ENCODE results near the gene BCL7C. TPM values are rescaled to one million over a fixed set of nuclear protein-coding genes. Genes with fewer than 3 reads are reported as not detected.

BCL7C gene
- total and polyA plus RNA-seq, 8 donors, result 12.2 to 58.2 (median 30.6) TPM

GRCh38 chr16:30926937-30927788 lies 33.3 kb upstream of the BCL7C start:
- DNase-seq, result peak in 1 of 2 donors; percentile 28
- peaks cover 11 to 41% (median 28%) of the 10 kb centered on the region in 4 donors for H3K4me1 ChIP-seq
- H3K36me3 ChIP-seq, result peaks cover 10 to 67% (median 63%) of the 10 kb centered on the region in 4 donors
- WGBS, 5 donors, result 87 to 93% (median 90%) methylated on average over 17 to 22 of the region's 22 CpGs
- intact Hi-C loops (cut with DNase I; ENCODE audit: low total_unique reads), result no loop called here
- TF ChIP-seq EP300 (IDR thresholded peaks at IDR 0.05), result no peak
- TF ChIP-seq CTCF (IDR thresholded peaks at IDR 0.05), result no peak
- no peak for TF ChIP-seq POLR2A (IDR thresholded peaks at IDR 0.05)
- no peak for TF ChIP-seq POLR2AphosphoS5 (IDR thresholded peaks at IDR 0.05)
- H3K27ac ChIP-seq, result peak overlapping the region in 2 of 5 donors; percentile 18 to 31
- H3K27me3 ChIP-seq, result no peaks in the 10 kb centered on the region
- no peaks in the 10 kb centered on the region for H3K9me3 ChIP-seq
- H3K4me3 ChIP-seq, result no peak overlapping the region

DNA sequence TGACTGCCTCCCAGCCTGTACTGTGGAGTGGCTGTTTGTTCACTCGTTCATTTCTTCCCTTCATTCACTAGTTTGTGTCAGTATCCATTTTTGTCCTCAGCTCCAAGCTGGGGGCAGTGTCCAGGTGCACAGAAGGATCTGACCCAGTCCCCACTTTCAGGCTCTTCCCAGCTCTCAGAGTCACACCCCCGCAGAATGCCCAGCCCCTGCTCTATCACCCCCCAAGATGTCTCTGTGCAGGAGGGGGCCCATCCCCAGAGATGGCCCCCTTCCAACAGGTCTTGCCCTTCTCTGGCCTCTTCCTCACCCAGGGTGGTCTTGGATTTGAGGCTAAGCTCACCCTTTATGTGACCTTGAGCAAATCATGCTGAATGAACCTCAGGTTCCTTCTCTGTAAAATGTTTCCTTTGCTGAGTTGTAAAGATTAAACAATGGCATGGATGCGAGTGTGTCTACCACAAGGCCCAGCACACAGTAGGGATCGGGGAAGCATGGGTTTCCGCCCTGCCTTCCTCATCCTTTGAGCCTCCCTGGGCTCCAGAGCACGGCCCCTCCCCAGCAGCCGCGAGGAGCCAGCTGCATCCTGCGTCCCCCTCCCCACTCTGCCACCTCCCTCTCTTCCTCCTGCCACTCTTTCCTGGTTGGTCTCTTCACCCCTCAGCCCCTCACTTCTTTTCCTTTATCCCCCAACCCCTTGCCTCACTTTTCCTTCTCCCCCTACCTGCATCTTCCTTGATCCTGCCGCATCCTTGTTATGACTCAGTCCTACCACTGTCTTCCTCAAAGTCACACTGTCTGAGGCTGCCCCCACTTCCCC lies 32.3 kb upstream of the BCL7C start:
- Histone ChIP-seq H3K36me3 (peaks cover 8 to 58% (median 54%) of the 10 kb centered on the region in 4 donors), H3K4me3 (no peak overlapping the region), H3K4me1 (peaks cover 18 to 50% (median 36%) of the 10 kb centered on the region in 4 donors), H3K27ac (no peak overlapping the region), H3K27me3 (no peaks in the 10 kb centered on the region), H3K9me3 (no peaks in the 10 kb centered on the region)
- no peak for DNase-seq
- 70 to 78% (median 72%) methylated on average over 10 of the region's 10 CpGs for WGBS, 5 donors
- intact Hi-C loops (cut with DNase I; ENCODE audit: low total_unique reads), result no loop called here
- TF ChIP-seq POLR2A (IDR thresholded peaks at IDR 0.05) (no peak), POLR2AphosphoS5 (IDR thresholded peaks at IDR 0.05) (no peak), EP300 (IDR thresholded peaks at IDR 0.05) (no peak), CTCF (IDR thresholded peaks at IDR 0.05) (no peak)

DNA sequence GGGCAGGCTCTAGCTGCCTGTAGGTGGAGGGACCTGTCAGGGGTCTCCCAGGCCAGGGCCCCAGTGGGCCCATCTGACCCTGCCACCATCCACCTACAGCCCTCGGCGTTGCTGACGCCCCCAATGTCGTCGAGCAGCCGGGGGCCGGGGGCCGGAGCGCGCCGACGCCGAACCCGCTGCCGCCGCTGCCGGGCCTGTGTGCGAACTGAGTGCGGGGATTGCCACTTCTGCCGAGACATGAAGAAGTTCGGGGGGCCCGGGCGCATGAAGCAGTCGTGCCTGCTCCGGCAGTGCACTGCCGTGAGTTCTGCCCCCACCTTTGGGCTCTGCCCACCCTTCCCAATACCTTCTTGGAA lies 31.7 kb upstream of the BCL7C start:
- Histone ChIP-seq H3K27me3 (no peaks in the 10 kb centered on the region), H3K9me3 (no peaks in the 10 kb centered on the region), H3K4me3 (no peak overlapping the region), H3K27ac (no peak overlapping the region), H3K4me1 (peaks cover 18 to 52% (median 37%) of the 10 kb centered on the region in 4 donors), H3K36me3 (peaks cover 6 to 52% (median 48%) of the 10 kb centered on the region in 4 donors)
- DNase-seq, result no peak
- intact Hi-C loops (cut with DNase I; ENCODE audit: low total_unique reads), result no loop called here
- WGBS, 5 donors, result 92 to 96% (median 94%) methylated on average over 22 to 26 of the region's 26 CpGs
- TF ChIP-seq POLR2AphosphoS5 (IDR thresholded peaks at IDR 0.05) (no peak), CTCF (IDR thresholded peaks at IDR 0.05) (no peak), POLR2A (IDR thresholded peaks at IDR 0.05) (no peak), EP300 (IDR thresholded peaks at IDR 0.05) (no peak)

- H3K27me3 ChIP-seq, result no peaks in the 10 kb centered on the region
- peak overlapping the region in 4 of 5 donors; percentile 91 to 94 (median 92) for H3K27ac ChIP-seq
- peak in 1 of 2 donors; percentile 48 for DNase-seq
- H3K4me1 ChIP-seq, result peaks cover 18 to 52% (median 37%) of the 10 kb centered on the region in 4 donors
- peaks cover under 1 to 46% (median 43%) of the 10 kb centered on the region in 4 donors for H3K36me3 ChIP-seq
- intact Hi-C loops (cut with DNase I; ENCODE audit: low total_unique reads), result no loop called here
- H3K9me3 ChIP-seq, result no peaks in the 10 kb centered on the region
- H3K4me3 ChIP-seq, result peak overlapping the region; percentile 63 to 85 (median 74)
- no peak for TF ChIP-seq CTCF (IDR thresholded peaks at IDR 0.05)
- no peak for TF ChIP-seq EP300 (IDR thresholded peaks at IDR 0.05)
- no peak for TF ChIP-seq POLR2A (IDR thresholded peaks at IDR 0.05)
- no peak for TF ChIP-seq POLR2AphosphoS5 (IDR thresholded peaks at IDR 0.05)
- WGBS, 5 donors, result 63 to 73% (median 69%) methylated on average over 11 of the region's 11 CpGs
Observed at GRCh38 chr16:30924913-30925631, 31.2 kb upstream of the BCL7C start.

Measured in stomach (tissue), 9 donors.